Measurements from ENCODE around the gene RPP25L.

RPP25L gene

DNA sequence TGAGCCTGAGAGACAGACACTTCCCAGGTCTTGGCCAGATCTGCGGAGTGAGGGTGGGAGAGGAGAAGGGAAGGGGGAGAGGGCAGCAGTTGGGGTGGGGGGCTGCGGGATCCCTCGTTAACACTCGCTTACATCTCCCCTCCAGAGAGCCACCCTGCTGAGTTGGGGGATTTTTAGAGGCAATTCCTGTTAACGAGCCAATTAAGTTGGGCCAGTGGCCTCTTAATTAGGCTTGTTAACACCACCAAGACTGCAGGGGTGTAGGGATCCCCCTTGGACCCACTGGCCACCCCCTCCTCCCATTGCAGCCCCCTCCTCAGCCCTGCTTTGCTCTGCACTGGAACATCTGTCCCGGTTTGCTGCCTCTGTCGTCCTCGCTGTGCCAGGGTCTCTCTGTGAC is 46.0 kb downstream of the RPP25L start:
- in situ Hi-C loops (cut with MboI; ENCODE audit: low sequenced_read_pairs, unreplicated experiment), result no loop called here
- TF ChIP-seq CTCF (IDR thresholded peaks at IDR 0.05; ENCODE audit: borderline replicate concordance, control extremely low read depth, extremely low read depth, insufficient read depth, missing control alignments), result no peak
- no peak for DNase-seq (ENCODE audit: low spot score)

GRCh38 chr9:34564617-34565016 is 47.3 kb downstream of the RPP25L start:
- in situ Hi-C loops (cut with MboI; ENCODE audit: low sequenced_read_pairs, unreplicated experiment), result no loop called here
- no peak for DNase-seq (ENCODE audit: low spot score)
- no peak for TF ChIP-seq CTCF (IDR thresholded peaks at IDR 0.05; ENCODE audit: borderline replicate concordance, control extremely low read depth, extremely low read depth, insufficient read depth, missing control alignments)

DNA sequence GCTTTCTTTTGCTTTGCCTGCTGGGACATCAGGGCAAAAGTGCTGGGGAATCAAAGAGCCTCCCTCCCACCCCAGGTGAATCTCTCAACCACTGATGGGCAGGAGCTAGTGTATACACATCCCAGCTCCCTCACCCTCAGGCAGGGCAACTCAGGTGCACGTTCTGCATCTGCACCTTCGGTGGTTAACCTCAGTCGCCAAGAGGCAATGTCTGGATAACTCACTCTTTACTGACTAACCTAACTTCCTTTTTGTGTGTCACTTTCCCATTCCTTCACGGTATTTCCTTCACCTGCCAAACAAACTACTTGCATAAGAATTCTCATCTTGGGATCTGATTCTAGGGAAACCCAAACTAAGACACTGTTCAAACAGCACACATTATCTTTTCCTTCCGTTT is 48.6 kb downstream of the RPP25L start:
- no peak for TF ChIP-seq CTCF (IDR thresholded peaks at IDR 0.05; ENCODE audit: borderline replicate concordance, control extremely low read depth, extremely low read depth, insufficient read depth, missing control alignments)
- no peak for DNase-seq (ENCODE audit: low spot score)
- in situ Hi-C loops (cut with MboI; ENCODE audit: low sequenced_read_pairs, unreplicated experiment), result no loop called here

- DNase-seq (ENCODE audit: low spot score), result no peak
- in situ Hi-C loops (cut with MboI; ENCODE audit: low sequenced_read_pairs, unreplicated experiment), result no loop called here
- TF ChIP-seq CTCF (IDR thresholded peaks at IDR 0.05; ENCODE audit: borderline replicate concordance, control extremely low read depth, extremely low read depth, insufficient read depth, missing control alignments), result peak; percentile 20
Measured at GRCh38 chr9:34562135-34562745, 49.7 kb downstream of the RPP25L start.

DNA sequence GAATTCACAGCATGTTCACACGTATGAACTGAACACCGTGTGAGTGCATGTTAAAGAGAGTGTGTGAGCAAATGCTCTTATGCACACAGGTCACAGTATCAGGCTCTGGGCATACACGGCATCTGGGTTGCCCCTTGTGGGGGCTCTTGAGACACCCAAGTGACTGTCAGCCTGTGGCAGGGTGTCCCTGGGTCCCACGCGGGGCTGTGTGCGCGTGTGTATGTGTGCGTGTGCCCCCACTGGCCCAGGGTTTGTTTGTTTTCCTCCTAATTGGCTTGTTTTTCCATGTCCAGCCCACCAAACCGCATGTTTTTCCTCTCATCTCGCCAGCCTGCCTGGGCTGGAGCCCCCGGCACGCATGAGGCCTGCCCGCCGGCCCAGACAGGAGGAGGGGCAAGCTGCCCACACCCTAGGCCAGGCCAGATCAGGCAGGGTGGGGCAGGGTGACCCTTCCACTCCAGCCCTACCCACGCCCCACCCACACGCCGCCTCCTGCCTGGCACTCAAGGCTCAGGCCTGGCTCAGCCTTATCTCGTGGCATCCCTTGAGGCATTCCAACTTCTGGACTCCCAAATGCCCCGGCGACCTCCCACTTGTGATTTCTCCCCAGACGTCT is 51.2 kb downstream of the RPP25L start:
- no peak for DNase-seq (ENCODE audit: low spot score)
- in situ Hi-C loops (cut with MboI; ENCODE audit: low sequenced_read_pairs, unreplicated experiment), result no loop called here
- no peak for TF ChIP-seq CTCF (IDR thresholded peaks at IDR 0.05; ENCODE audit: borderline replicate concordance, control extremely low read depth, extremely low read depth, insufficient read depth, missing control alignments)

All from GM13976 (cell line).